Thyroid gland (tissue), 4 donors: ENCODE measurements around the gene ZNF213. TPM values are rescaled to one million over a fixed set of nuclear protein-coding genes. Genes with fewer than 3 reads are reported as not detected.

Experiments
- DNase-seq, 2 donors: peaks; one replicate each; pipeline ENCODE4 v3.0.0-alpha.2; 2019
- H3K27ac ChIP-seq, 3 donors: fragments of 200-600 bp; sonication (generic); 1 replicate in 2 of 3; 2 replicates in 1 of 3; pipeline ENCODE4 v1.5.1; 2016 to 2019; ENCODE audit warnings: mild to moderate bottlenecking in 1 of 3, moderate library complexity in 1 of 3
- H3K27me3 ChIP-seq: fragments of 200-600 bp; sonication (generic); one replicate; pipeline ENCODE4 v1.5.1; 2019
- H3K36me3 ChIP-seq, 2 donors: fragments of 200-600 bp; sonication (generic); one replicate each; pipeline ENCODE4 v1.5.1; 2016 to 2019
- H3K4me1 ChIP-seq, 2 donors: fragments of 200-600 bp; sonication (generic); one replicate each; pipeline ENCODE4 v1.5.1; 2017 to 2019
- H3K4me3 ChIP-seq, 3 donors: fragments of 200-600 bp; sonication (generic); replicated peaks in 1 of 3; 1 replicate in 2 of 3; 2 replicates in 1 of 3; pipeline ENCODE4 v1.5.1; 2016; ENCODE audit warnings: mild to moderate bottlenecking in 1 of 3
- H3K9me3 ChIP-seq: fragments of 200-600 bp; sonication (generic); one replicate; pipeline ENCODE4 v1.5.1; 2017
- CTCF ChIP-seq, 6 experiments: fragments of 200-600 bp in 3 of 6; fragments of 450-650 bp in 3 of 6; sonication (generic) in 3 of 6; IDR thresholded peaks; one replicate each; pipeline ENCODE4 v1.5.1; 2016 to 2019; ENCODE audit warnings: antibody characterized with exemption in 6 of 6, mild to moderate bottlenecking in 2 of 6, inconsistent platforms in 1 of 6, moderate library complexity in 1 of 6
- POLR2A ChIP-seq, 2 donors: fragments of 450-650 bp; IDR thresholded peaks; one replicate each; pipeline ENCODE4 v1.6.1; 2017; ENCODE audit warnings: antibody characterized with exemption in 2 of 2, mild to moderate bottlenecking in 2 of 2, moderate library complexity in 1 of 2
- WGBS, 2 donors: methylation state at CpG; one replicate each; pipeline ENCODE4 v1.1.5; 2017; 5-methylcytosine and 5-hydroxymethylcytosine counted together
- intact Hi-C: fragments of 100-400 bp; cut with DNase I; formaldehyde crosslinking; loops from one replicate; pipeline ENCODE4 v1.15.1; 2023
- total RNA-seq, 4 donors: library from RNA; depleted of rRNA; stranded (reverse); fragments of >200 nt; gene quantifications; one replicate each; pipeline ENCODE4 v1.2.3, GENCODE V29; 2016

The ZNF213 gene
- 10 to 100 TPM in 1 of 4 donors, 1 to 10 TPM in 3; 5.2 to 10.2 (median 8.7) TPM for total RNA-seq

GRCh38 chr16:3134338-3135125, at the start of gene ZNF213:
Gene ZNF213, plus strand, starts transcription at chr16:3135029. Its CDS starts 2,252 bp downstream, at chr16:3137281.
- WGBS, 2 donors: 0% methylated on average over 36 to 45 of the region's 63 CpGs

GRCh38 chr16:3085868-3086595, 48.8 kb upstream of the ZNF213 start:
- intact Hi-C loops: no loop called here
- Histone ChIP-seq H3K36me3 (no peaks in the 10 kb centered on the region), H3K27ac (peak overlapping the region in 1 of 3 donors; percentile 44), H3K4me1 (peaks cover 7 to 17% of the 10 kb centered on the region in 2 donors), H3K4me3 (no peak overlapping the region), H3K9me3 (no peaks in the 10 kb centered on the region), H3K27me3 (no peaks in the 10 kb centered on the region)
- 80 to 82% methylated on average over 17 of the region's 17 CpGs for WGBS, 2 donors
- DNase-seq: no peak
- TF ChIP-seq POLR2A (IDR thresholded peaks at IDR 0.05) (no peak), CTCF (IDR thresholded peaks at IDR 0.05) (no peak)

More at GRCh38 chr16:3134338-3135125, at the start of gene ZNF213:
- no peaks in the 10 kb centered on the region for H3K9me3 ChIP-seq
- H3K27me3 ChIP-seq: no peaks in the 10 kb centered on the region
- peaks cover 0 to 4% of the 10 kb centered on the region in 2 donors for H3K36me3 ChIP-seq
- DNase-seq: peak; percentile 97 to 98
- H3K4me3 ChIP-seq: peak within 1 kb of the TSS; percentile 83 to 100 (median 93)
- H3K27ac ChIP-seq: peak within 1 kb of the TSS; percentile 84 to 95 (median 91)
- H3K4me1 ChIP-seq: peaks cover 8 to 19% of the 10 kb centered on the region in 2 donors
- no peak for TF ChIP-seq CTCF (IDR thresholded peaks at IDR 0.05)
- peak; percentile 27 to 92 for TF ChIP-seq POLR2A (IDR thresholded peaks at IDR 0.05)
- intact Hi-C loops: no loop called here

- H3K4me3 ChIP-seq: no peak overlapping the region
- no peak for TF ChIP-seq POLR2A (IDR thresholded peaks at IDR 0.05)
- TF ChIP-seq CTCF (IDR thresholded peaks at IDR 0.05): no peak
- peak overlapping the region in 2 of 3 donors; percentile 44 to 55 for H3K27ac ChIP-seq
- peaks cover 7 to 17% of the 10 kb centered on the region in 2 donors for H3K4me1 ChIP-seq
- intact Hi-C loops: no loop called here
- 73 to 80% methylated on average over 1 to 12 of the region's 14 CpGs for WGBS, 2 donors
- no peak for DNase-seq
- H3K27me3 ChIP-seq: no peaks in the 10 kb centered on the region
- no peaks in the 10 kb centered on the region for H3K9me3 ChIP-seq
- no peaks in the 10 kb centered on the region for H3K36me3 ChIP-seq
These were observed 48.1 kb upstream of the ZNF213 start for GRCh38 chr16:3086596-3087242.

- intact Hi-C loops: no loop called here
- Histone ChIP-seq H3K36me3 (no peaks in the 10 kb centered on the region), H3K9me3 (no peaks in the 10 kb centered on the region), H3K4me1 (peaks cover 7 to 17% of the 10 kb centered on the region in 2 donors), H3K4me3 (no peak overlapping the region), H3K27ac (peak overlapping the region in 2 of 3 donors; percentile 44 to 55), H3K27me3 (no peaks in the 10 kb centered on the region)
- WGBS, 2 donors: 47 to 51% methylated on average over 14 to 16 of the region's 18 CpGs
- TF ChIP-seq CTCF (IDR thresholded peaks at IDR 0.05) (peak in 1 of 6 experiments; percentile 12), POLR2A (IDR thresholded peaks at IDR 0.05) (no peak)
- peak in 1 of 2 donors; percentile 26 for DNase-seq
These were observed 47.3 kb upstream of the ZNF213 start for GRCh38 chr16:3087243-3088235.
